ENCODE results near the gene IL19.

DNA sequence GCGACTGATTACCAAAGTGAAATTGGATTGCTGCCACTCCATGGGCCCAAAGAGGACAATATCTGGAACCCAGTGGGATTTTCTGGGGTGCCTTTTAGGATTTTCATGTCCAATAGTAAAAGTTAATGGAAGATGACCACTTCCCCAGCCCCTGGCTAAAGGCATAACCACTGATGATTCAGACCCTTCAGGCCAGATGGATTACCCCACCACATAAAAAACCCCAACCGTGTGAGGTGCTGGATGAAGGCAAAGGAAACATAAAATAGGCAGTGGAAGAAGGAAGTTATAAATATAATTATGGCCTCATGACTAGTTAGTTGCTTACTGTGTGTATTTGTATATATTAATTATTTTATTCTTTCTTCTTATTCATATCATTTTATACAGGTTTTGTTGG lies 41.9 kb downstream of the IL19 start:
- no peak for TF ChIP-seq POLR2AphosphoS5 (IDR thresholded peaks at IDR 0.05; ENCODE audit: insufficient read depth, low read depth, low read length)
- TF ChIP-seq, protein P1, sequence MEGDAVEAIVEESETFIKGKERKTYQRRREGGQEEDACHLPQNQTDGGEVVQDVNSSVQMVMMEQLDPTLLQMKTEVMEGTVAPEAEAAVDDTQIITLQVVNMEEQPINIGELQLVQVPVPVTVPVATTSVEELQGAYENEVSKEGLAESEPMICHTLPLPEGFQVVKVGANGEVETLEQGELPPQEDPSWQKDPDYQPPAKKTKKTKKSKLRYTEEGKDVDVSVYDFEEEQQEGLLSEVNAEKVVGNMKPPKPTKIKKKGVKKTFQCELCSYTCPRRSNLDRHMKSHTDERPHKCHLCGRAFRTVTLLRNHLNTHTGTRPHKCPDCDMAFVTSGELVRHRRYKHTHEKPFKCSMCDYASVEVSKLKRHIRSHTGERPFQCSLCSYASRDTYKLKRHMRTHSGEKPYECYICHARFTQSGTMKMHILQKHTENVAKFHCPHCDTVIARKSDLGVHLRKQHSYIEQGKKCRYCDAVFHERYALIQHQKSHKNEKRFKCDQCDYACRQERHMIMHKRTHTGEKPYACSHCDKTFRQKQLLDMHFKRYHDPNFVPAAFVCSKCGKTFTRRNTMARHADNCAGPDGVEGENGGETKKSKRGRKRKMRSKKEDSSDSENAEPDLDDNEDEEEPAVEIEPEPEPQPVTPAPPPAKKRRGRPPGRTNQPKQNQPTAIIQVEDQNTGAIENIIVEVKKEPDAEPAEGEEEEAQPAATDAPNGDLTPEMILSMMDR (IDR thresholded peaks at IDR 0.05; ENCODE audit: extremely low read depth in 1 of 2, insufficient read depth in 1 of 2, low read depth in 1 of 2, low read length in 2 of 2): no peak
- TF ChIP-seq POLR2A (IDR thresholded peaks at IDR 0.05; ENCODE audit: low read depth, low read length): no peak
- no peak for TF ChIP-seq EZH2 (IDR thresholded peaks at IDR 0.05; ENCODE audit: borderline replicate concordance, low read depth, low read length, severe bottlenecking)
- no peak for TF ChIP-seq JUN (IDR thresholded peaks at IDR 0.05; ENCODE audit: borderline replicate concordance, insufficient read depth, insufficient read length, low read depth)
- no peak for TF ChIP-seq MAX (IDR thresholded peaks at IDR 0.05; ENCODE audit: insufficient read depth, insufficient read length)
- no peak for TF ChIP-seq FOS (IDR thresholded peaks at IDR 0.05; ENCODE audit: borderline replicate concordance, insufficient read depth, low read length)
- no peak for TF ChIP-seq MYC (IDR thresholded peaks at IDR 0.05; ENCODE audit: low read depth, low read length)

Measured in endothelial cell of umbilical vein (primary cell).